ENCODE data around the gene ZBTB21.

ZBTB21 gene

DNA sequence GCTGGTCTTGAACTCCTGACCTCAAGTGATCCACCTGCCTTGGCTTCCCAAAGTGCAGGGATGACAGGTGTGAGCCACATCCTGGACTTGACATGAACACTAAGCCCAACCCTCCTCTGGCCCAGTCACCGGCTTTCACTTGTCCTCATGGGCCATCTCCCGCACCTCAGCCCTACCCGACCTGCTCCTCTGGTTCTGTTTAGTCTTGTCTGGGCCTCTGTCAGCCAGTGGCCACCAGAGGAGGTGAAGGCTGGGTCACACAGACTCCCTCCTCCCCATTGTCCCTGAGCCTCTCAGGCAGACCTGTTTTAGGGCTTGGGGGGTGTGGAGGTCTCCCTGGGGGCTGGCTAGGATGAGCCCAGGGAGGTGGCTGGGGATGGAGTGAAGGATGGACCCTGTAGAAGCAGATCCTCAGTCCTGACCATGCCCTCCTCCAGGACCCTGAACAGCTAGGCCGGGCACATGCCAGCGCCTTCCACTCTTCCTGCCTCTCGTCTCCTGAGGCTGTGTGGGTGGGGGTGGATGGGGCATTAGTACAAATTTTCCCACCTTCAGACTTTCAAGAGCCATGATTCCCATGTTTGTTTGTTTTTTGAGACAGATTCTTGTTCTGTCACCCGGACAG is 34.8 kb upstream of the ZBTB21 start:
- TF ChIP-seq, protein P1, sequence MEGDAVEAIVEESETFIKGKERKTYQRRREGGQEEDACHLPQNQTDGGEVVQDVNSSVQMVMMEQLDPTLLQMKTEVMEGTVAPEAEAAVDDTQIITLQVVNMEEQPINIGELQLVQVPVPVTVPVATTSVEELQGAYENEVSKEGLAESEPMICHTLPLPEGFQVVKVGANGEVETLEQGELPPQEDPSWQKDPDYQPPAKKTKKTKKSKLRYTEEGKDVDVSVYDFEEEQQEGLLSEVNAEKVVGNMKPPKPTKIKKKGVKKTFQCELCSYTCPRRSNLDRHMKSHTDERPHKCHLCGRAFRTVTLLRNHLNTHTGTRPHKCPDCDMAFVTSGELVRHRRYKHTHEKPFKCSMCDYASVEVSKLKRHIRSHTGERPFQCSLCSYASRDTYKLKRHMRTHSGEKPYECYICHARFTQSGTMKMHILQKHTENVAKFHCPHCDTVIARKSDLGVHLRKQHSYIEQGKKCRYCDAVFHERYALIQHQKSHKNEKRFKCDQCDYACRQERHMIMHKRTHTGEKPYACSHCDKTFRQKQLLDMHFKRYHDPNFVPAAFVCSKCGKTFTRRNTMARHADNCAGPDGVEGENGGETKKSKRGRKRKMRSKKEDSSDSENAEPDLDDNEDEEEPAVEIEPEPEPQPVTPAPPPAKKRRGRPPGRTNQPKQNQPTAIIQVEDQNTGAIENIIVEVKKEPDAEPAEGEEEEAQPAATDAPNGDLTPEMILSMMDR (IDR thresholded peaks at IDR 0.05; ENCODE audit: control insufficient read depth, extremely low read depth, insufficient read depth): no peak
- DNase-seq (ENCODE audit: low read depth): peak; percentile 65
- H3K4me3 ChIP-seq (ENCODE audit: low read depth, low read length): no peak overlapping the region

- DNase-seq (ENCODE audit: low read depth): no peak
- H3K4me3 ChIP-seq (ENCODE audit: low read depth, low read length): no peak overlapping the region
- TF ChIP-seq, protein P1 (IDR thresholded peaks at IDR 0.05; ENCODE audit: control insufficient read depth, extremely low read depth, insufficient read depth): no peak
Observed at GRCh38 chr21:42043961-42044360, 33.8 kb upstream of the ZBTB21 start.

GRCh38 chr21:42043201-42043895 is 33.2 kb upstream of the ZBTB21 start:
- DNase-seq (ENCODE audit: low read depth): no peak
- no peak overlapping the region for H3K4me3 ChIP-seq (ENCODE audit: low read depth, low read length)
- TF ChIP-seq, protein P1 (IDR thresholded peaks at IDR 0.05; ENCODE audit: control insufficient read depth, extremely low read depth, insufficient read depth): no peak

- H3K4me3 ChIP-seq (ENCODE audit: low read depth, low read length): no peak overlapping the region
- TF ChIP-seq, protein P1 (IDR thresholded peaks at IDR 0.05; ENCODE audit: control insufficient read depth, extremely low read depth, insufficient read depth): no peak
- DNase-seq (ENCODE audit: low read depth): no peak
Observed at GRCh38 chr21:42042651-42043050, 32.5 kb upstream of the ZBTB21 start.

- no peak overlapping the region for H3K4me3 ChIP-seq (ENCODE audit: low read depth, low read length)
- TF ChIP-seq, protein P1 (IDR thresholded peaks at IDR 0.05; ENCODE audit: control insufficient read depth, extremely low read depth, insufficient read depth): no peak
- DNase-seq (ENCODE audit: low read depth): no peak
Observed at GRCh38 chr21:42041711-42042110, 31.6 kb upstream of the ZBTB21 start.

DNA sequence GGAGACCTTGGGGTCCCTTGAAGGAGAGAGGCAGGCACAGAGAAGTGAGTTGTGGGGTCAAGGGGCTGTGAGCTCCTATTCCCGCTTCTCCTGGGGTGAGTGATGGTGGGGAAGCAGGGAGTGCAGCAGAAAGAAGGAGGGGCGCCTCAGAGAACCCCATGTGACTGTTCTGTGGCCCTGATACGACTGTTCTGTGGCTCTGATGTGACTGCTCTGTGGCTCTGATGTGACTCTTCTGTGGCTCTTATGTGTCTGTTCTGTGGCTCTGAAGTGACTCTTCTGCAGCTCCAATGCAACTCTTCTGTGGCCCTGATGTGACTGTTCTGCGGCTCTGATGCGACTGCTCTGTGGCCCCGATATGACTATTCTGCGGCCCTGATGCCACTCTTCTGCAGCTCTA is 31.1 kb upstream of the ZBTB21 start:
- no peak overlapping the region for H3K4me3 ChIP-seq (ENCODE audit: low read depth, low read length)
- TF ChIP-seq, protein P1 (IDR thresholded peaks at IDR 0.05; ENCODE audit: control insufficient read depth, extremely low read depth, insufficient read depth): no peak
- DNase-seq (ENCODE audit: low read depth): no peak

All from LNCaP clone FGC (cell line).